MM.1S (cell line): ENCODE data around the gene POLR2E.

Experiments
- DNase-seq: peaks from one replicate; pipeline ENCODE4 v3.0.0-alpha.2; 2015
- H2AFZ ChIP-seq: fragments of 300-600 bp; sonication (generic); 2 replicates; pipeline ENCODE4 v1.6.0; 2016; ENCODE audit warnings: antibody characterized with exemption, low read length
- H3F3A ChIP-seq: fragments of 300-600 bp; sonication (generic); 2 replicates; pipeline ENCODE4 v1.6.1; 2016; ENCODE audit warnings: mild to moderate bottlenecking, antibody characterized with exemption, low read length, moderate library complexity, mixed read lengths; ENCODE audit not compliant: insufficient read depth
- H3K27ac ChIP-seq: fragments of 300-600 bp; sonication (generic); 2 replicates; pipeline ENCODE4 v1.5.1; 2016; ENCODE audit warnings: mild to moderate bottlenecking, low read length
- H3K27me3 ChIP-seq: fragments of 300-600 bp; sonication (generic); replicated peaks from 2 replicates; pipeline ENCODE4 v1.6.0; 2016; ENCODE audit warnings: low read length; ENCODE audit not compliant: insufficient read depth
- H3K36me3 ChIP-seq: fragments of 300-600 bp; sonication (generic); replicated peaks from 2 replicates; pipeline ENCODE4 v1.6.1; 2016; ENCODE audit warnings: mild to moderate bottlenecking, low read length, mixed read lengths; ENCODE audit not compliant: insufficient read depth
- H3K4me1 ChIP-seq: fragments of 300-600 bp; sonication (generic); 2 replicates; pipeline ENCODE4 v1.6.1; 2016; ENCODE audit warnings: low read length, mixed read lengths
- H3K4me2 ChIP-seq: fragments of 300-600 bp; sonication (generic); 2 replicates; pipeline ENCODE4 v1.6.0; 2016; ENCODE audit warnings: low read depth, low read length
- H3K4me3 ChIP-seq: fragments of 300-600 bp; sonication (generic); 2 replicates; pipeline ENCODE4 v1.5.1; 2016; ENCODE audit warnings: low read length, mixed read lengths
- H3K79me2 ChIP-seq: fragments of 300-600 bp; sonication (generic); 2 replicates; pipeline ENCODE4 v1.6.1; 2016; ENCODE audit warnings: mixed run types, low read length, mixed read lengths
- H3K9ac ChIP-seq: fragments of 300-600 bp; sonication (generic); 2 replicates; pipeline ENCODE4 v1.6.1; 2016; ENCODE audit warnings: low read length, mixed read lengths
- H3K9me2 ChIP-seq: fragments of 300-600 bp; sonication (generic); replicated peaks from 2 replicates; pipeline ENCODE4 v1.6.1; 2016; ENCODE audit warnings: mild to moderate bottlenecking, low read length, mixed read lengths; ENCODE audit not compliant: insufficient read depth
- H3K9me3 ChIP-seq: fragments of 300-600 bp; sonication (generic); replicated peaks from 2 replicates; pipeline ENCODE4 v1.6.1; 2016; ENCODE audit warnings: mild to moderate bottlenecking, low read length, mixed read lengths; ENCODE audit not compliant: insufficient read depth
- H4K20me1 ChIP-seq: fragments of 300-600 bp; sonication (generic); 2 replicates; pipeline ENCODE4 v1.6.1; 2016; ENCODE audit warnings: mild to moderate bottlenecking, low read length, moderate library complexity, mixed read lengths; ENCODE audit not compliant: insufficient read depth
- CTCF ChIP-seq: fragments of 300-600 bp; sonication (generic); IDR thresholded peaks from 2 replicates; pipeline ENCODE4 v1.5.1; 2016; ENCODE audit warnings: antibody characterized with exemption, low read length, mixed read lengths
- EZH2 ChIP-seq: fragments of 300-600 bp; sonication (generic); optimal IDR thresholded peaks from 2 replicates; pipeline ENCODE3; 2017; ENCODE audit warnings: low read depth, mild to moderate bottlenecking, antibody characterized with exemption, low read length, mixed read lengths
- EZH2phosphoT487 ChIP-seq: fragments of 300-600 bp; sonication (generic); IDR thresholded peaks from 2 replicates; pipeline ENCODE4 v1.6.1; 2018; ENCODE audit warnings: antibody characterized with exemption, low read length

Gene POLR2E

DNA sequence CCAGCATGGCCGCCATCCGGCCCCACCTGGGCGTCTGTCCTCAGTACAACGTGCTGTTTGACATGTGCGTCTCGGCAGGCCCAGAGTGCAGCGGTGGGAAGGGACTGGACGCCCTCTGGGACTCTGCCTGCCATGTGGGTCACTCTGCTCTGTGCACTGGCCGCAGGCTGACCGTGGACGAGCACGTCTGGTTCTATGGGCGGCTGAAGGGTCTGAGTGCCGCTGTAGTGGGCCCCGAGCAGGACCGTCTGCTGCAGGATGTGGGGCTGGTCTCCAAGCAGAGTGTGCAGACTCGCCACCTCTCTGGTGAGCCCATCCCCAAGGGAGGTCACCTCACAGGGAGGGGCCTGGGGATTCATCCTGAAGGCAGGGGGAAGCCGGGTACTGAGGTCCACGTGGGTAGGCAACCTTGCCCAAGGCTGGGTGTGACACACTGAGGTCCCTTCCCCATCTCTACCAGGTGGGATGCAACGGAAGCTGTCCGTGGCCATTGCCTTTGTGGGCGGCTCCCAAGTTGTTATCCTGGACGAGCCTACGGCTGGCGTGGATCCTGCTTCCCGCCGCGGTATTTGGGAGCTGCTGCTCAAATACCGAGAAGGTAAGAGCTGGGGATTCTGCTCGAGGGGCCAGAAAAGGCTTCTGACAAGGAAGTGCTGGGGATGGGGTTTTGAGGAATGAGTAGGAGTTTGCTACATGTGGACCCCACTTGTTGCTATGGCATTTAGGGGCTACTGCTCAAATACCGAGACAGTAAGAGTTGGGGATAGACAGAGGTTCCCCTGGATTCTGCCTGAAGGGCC lies 44.0 kb downstream of the POLR2E start:
- no peak for TF ChIP-seq EZH2
- Histone ChIP-seq H3K4me2 (no peak overlapping the region), H3K27ac (no peak overlapping the region)

GRCh38 chr19:1049800-1050199 lies 45.4 kb downstream of the POLR2E start:
- Histone ChIP-seq H3K79me2 (no peaks in the 10 kb centered on the region), H3F3A (0 out of 2 replicates have a peak, but pooled peaks cover 2% of the 10 kb centered on the region), H3K9me2 (no peaks in the 10 kb centered on the region), H3K36me3 (no peaks in the 10 kb centered on the region; the same call in 1 of the 2 replicates), H3K27ac (no peak overlapping the region), H3K27me3 (no peaks in the 10 kb centered on the region), H3K9me3 (no peaks in the 10 kb centered on the region), H3K9ac (no peak overlapping the region), H3K4me3 (no peak overlapping the region), H3K4me1 (no peaks in the 10 kb centered on the region), H3K4me2 (no peak overlapping the region), H2AFZ (no peak overlapping the region), H4K20me1 (no peaks in the 10 kb centered on the region)
- TF ChIP-seq EZH2 (no peak), EZH2phosphoT487 (no peak)
- no peak for DNase-seq

More for the DNA sequence above, 44.0 kb downstream of the POLR2E start:
- Histone ChIP-seq H3K9me2 (no peaks in the 10 kb centered on the region), H3K9ac (no peak overlapping the region), H3F3A (0 out of 2 replicates have a peak, but pooled peaks cover 2% of the 10 kb centered on the region), H3K79me2 (no peaks in the 10 kb centered on the region), H3K4me3 (no peak overlapping the region), H3K36me3 (no peaks in the 10 kb centered on the region), H3K9me3 (no peaks in the 10 kb centered on the region), H2AFZ (no peak overlapping the region), H4K20me1 (no peaks in the 10 kb centered on the region), H3K27me3 (no peaks in the 10 kb centered on the region), H3K4me1 (no peaks in the 10 kb centered on the region)
- no peak for DNase-seq

- no peak for DNase-seq
- H3K4me3 ChIP-seq, result no peak overlapping the region
- H3K9me3 ChIP-seq, result no peaks in the 10 kb centered on the region
- H3K27ac ChIP-seq, result no peak overlapping the region
- TF ChIP-seq EZH2phosphoT487 (no peak), CTCF (no peak), EZH2 (no peak)
- H3K9ac ChIP-seq, result no peak overlapping the region
- H3K4me1 ChIP-seq, result no peaks in the 10 kb centered on the region
- no peaks in the 10 kb centered on the region for H4K20me1 ChIP-seq
- no peaks in the 10 kb centered on the region for H3K27me3 ChIP-seq
- H2AFZ ChIP-seq, result no peak overlapping the region
- H3K9me2 ChIP-seq, result no peaks in the 10 kb centered on the region
- H3K36me3 ChIP-seq, result no peaks in the 10 kb centered on the region; the same call in 1 of the 2 replicates
- no peak overlapping the region for H3K4me2 ChIP-seq
- H3F3A ChIP-seq, result 0 out of 2 replicates have a peak, but pooled peaks cover 2% of the 10 kb centered on the region
- no peaks in the 10 kb centered on the region for H3K79me2 ChIP-seq
These were observed 46.1 kb downstream of the POLR2E start for GRCh38 chr19:1049106-1049505.

GRCh38 chr19:1047696-1048147 lies 47.5 kb downstream of the POLR2E start:
- no peak overlapping the region for H3K4me3 ChIP-seq
- H3K79me2 ChIP-seq, result no peaks in the 10 kb centered on the region
- no peak for TF ChIP-seq CTCF
- TF ChIP-seq EZH2, result no peak
- TF ChIP-seq EZH2phosphoT487, result no peak
- H4K20me1 ChIP-seq, result no peaks in the 10 kb centered on the region
- H3K27ac ChIP-seq, result no peak overlapping the region
- no peaks in the 10 kb centered on the region for H3K4me1 ChIP-seq
- no peaks in the 10 kb centered on the region for H3K27me3 ChIP-seq
- no peaks in the 10 kb centered on the region for H3K9me3 ChIP-seq
- H3K36me3 ChIP-seq, result no peaks in the 10 kb centered on the region; the same call in 1 of the 2 replicates
- H3K9me2 ChIP-seq, result no peaks in the 10 kb centered on the region
- H3F3A ChIP-seq, result 0 out of 2 replicates have a peak, but pooled peaks cover 2% of the 10 kb centered on the region
- H3K4me2 ChIP-seq, result no peak overlapping the region
- H2AFZ ChIP-seq, result no peak overlapping the region
- no peak for DNase-seq
- H3K9ac ChIP-seq, result no peak overlapping the region
